Measurements from ENCODE around the gene BSN.
"Not testable (repeated sequence)": the region's sequence is repeated elsewhere in the genome, so short reads cannot be mapped to it uniquely, and the experiment has no call there.

DNA sequence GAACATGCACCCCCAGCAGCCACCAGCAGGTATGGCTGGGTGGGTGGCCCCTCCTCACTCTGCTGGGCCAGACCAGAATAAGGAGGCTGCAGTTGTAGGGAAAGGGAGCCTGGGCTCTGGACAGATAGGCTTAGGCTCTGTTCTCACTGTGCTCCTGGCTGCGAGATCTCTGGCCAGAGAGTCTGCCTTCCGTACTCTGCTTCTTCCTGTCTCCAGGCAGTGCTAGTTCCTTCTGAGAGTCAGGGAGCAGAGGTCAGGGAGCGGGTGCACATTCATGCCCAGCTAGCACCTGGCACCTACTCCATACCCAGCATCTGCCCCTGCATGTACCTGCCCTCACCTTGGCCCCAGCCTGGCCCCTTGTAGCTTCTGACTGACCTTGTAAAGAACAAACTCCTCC is 137.2 kb downstream of the BSN start:
- TF ChIP-seq CTCF (optimal IDR thresholded peaks at IDR 0.05 in 1 of 3, IDR thresholded peaks at IDR 0.05 in 1 of 3, conservative IDR thresholded peaks at IDR 0.05 in 1 of 3; ENCODE audit: extremely low read depth in 1 of 3, insufficient read depth in 2 of 3, low read length in 3 of 3); EZH2 (IDR thresholded peaks at IDR 0.05; ENCODE audit: low read length): not testable (repeated sequence)
